ENCODE data around the gene ZBTB46. TPM values are rescaled to one million over a fixed set of nuclear protein-coding genes. Genes with fewer than 3 reads are reported as not detected.

Gene ZBTB46
- total RNA-seq, 1 experiment from 2014 or later = 10.7 TPM

- BruUV-seq (replicated peaks) = no TSS peak
- H3K9ac ChIP-seq (ENCODE audit: low read length) = no peak overlapping the region
- CTCF ChIA-PET = no interaction called here
- no peak for TF ChIP-seq EZH2phosphoT487 (IDR thresholded peaks at IDR 0.05; ENCODE audit: borderline replicate concordance)
- TF ChIP-seq, protein P1, sequence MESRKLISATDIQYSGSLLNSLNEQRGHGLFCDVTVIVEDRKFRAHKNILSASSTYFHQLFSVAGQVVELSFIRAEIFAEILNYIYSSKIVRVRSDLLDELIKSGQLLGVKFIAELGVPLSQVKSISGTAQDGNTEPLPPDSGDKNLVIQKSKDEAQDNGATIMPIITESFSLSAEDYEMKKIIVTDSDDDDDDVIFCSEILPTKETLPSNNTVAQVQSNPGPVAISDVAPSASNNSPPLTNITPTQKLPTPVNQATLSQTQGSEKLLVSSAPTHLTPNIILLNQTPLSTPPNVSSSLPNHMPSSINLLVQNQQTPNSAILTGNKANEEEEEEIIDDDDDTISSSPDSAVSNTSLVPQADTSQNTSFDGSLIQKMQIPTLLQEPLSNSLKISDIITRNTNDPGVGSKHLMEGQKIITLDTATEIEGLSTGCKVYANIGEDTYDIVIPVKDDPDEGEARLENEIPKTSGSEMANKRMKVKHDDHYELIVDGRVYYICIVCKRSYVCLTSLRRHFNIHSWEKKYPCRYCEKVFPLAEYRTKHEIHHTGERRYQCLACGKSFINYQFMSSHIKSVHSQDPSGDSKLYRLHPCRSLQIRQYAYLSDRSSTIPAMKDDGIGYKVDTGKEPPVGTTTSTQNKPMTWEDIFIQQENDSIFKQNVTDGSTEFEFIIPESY (IDR thresholded peaks at IDR 0.05; ENCODE audit: extremely low read depth, insufficient replicate concordance, low read length) = no peak
- no peak for TF ChIP-seq POLR2AphosphoS5 (IDR thresholded peaks at IDR 0.05; ENCODE audit: low read depth, low read length)
- TF ChIP-seq SP1 (IDR thresholded peaks at IDR 0.05; ENCODE audit: low read depth) = no peak
- no peak for TF ChIP-seq POLR2A (IDR thresholded peaks at IDR 0.05; ENCODE audit: borderline replicate concordance, extremely low read depth, insufficient read depth, insufficient read length)
- TF ChIP-seq, protein P2, sequence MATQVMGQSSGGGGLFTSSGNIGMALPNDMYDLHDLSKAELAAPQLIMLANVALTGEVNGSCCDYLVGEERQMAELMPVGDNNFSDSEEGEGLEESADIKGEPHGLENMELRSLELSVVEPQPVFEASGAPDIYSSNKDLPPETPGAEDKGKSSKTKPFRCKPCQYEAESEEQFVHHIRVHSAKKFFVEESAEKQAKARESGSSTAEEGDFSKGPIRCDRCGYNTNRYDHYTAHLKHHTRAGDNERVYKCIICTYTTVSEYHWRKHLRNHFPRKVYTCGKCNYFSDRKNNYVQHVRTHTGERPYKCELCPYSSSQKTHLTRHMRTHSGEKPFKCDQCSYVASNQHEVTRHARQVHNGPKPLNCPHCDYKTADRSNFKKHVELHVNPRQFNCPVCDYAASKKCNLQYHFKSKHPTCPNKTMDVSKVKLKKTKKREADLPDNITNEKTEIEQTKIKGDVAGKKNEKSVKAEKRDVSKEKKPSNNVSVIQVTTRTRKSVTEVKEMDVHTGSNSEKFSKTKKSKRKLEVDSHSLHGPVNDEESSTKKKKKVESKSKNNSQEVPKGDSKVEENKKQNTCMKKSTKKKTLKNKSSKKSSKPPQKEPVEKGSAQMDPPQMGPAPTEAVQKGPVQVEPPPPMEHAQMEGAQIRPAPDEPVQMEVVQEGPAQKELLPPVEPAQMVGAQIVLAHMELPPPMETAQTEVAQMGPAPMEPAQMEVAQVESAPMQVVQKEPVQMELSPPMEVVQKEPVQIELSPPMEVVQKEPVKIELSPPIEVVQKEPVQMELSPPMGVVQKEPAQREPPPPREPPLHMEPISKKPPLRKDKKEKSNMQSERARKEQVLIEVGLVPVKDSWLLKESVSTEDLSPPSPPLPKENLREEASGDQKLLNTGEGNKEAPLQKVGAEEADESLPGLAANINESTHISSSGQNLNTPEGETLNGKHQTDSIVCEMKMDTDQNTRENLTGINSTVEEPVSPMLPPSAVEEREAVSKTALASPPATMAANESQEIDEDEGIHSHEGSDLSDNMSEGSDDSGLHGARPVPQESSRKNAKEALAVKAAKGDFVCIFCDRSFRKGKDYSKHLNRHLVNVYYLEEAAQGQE (IDR thresholded peaks at IDR 0.05; ENCODE audit: low read depth) = no peak
- TF ChIP-seq JUND (IDR thresholded peaks at IDR 0.05) = no peak
- no peak for TF ChIP-seq YY1 (IDR thresholded peaks at IDR 0.05; ENCODE audit: extremely low read depth, insufficient replicate concordance, low read depth, low read length)
- no peak for TF ChIP-seq FOSL1 (IDR thresholded peaks at IDR 0.05; ENCODE audit: low read depth)
- no peak for TF ChIP-seq ZNF274 (IDR thresholded peaks at IDR 0.05; ENCODE audit: low read depth, low read length)
- TF ChIP-seq CTCF (IDR thresholded peaks at IDR 0.05 in 2 of 3, conservative IDR thresholded peaks at IDR 0.05 in 1 of 3; ENCODE audit: borderline replicate concordance in 1 of 3, insufficient read depth in 1 of 3, low read depth in 2 of 3, low read length in 2 of 3) = no peak
- no peak for TF ChIP-seq SIN3A (IDR thresholded peaks at IDR 0.05; ENCODE audit: low read depth)
- no peak for TF ChIP-seq CBX3 (IDR thresholded peaks at IDR 0.05; ENCODE audit: low read depth)
- TF ChIP-seq ZFX (IDR thresholded peaks at IDR 0.05) = no peak
- no peak for TF ChIP-seq CEBPB (IDR thresholded peaks at IDR 0.05; ENCODE audit: low read depth)
- no peak for TF ChIP-seq RAD21 (IDR thresholded peaks at IDR 0.05; ENCODE audit: low read depth)
- TF ChIP-seq SRF (IDR thresholded peaks at IDR 0.05; ENCODE audit: low read depth) = no peak
- RAD21 ChIA-PET (ENCODE audit: low non-redundant PET in 1 of 2, low total read pairs in 2 of 2, uncharacterized antibody in 2 of 2, unreplicated experiment in 2 of 2) = no interaction called here
- H2AFZ ChIP-seq (ENCODE audit: low read depth, low read length, poor library complexity, severe bottlenecking) = no peak overlapping the region
- H3K27ac ChIP-seq (ENCODE audit: low read depth, low read length) = peak overlapping the region; percentile 24; the same call in 1 of the 2 replicates
- ATAC-seq (no peak), DNase-seq (ENCODE audit: low read depth, low spot score) (no peak)
- H3K9me3 ChIP-seq (ENCODE audit: control insufficient read depth in 1 of 2, insufficient read depth in 1 of 2, low read depth in 1 of 2, low read length in 2 of 2) = no peaks in the 10 kb centered on the region
- no peaks in the 10 kb centered on the region for H3K9me2 ChIP-seq (ENCODE audit: insufficient read depth)
- no peaks in the 10 kb centered on the region for H3K27me3 ChIP-seq (ENCODE audit: insufficient read depth, low read length)
- no peak overlapping the region for H3K4me2 ChIP-seq (ENCODE audit: low read length)
- H3K36me3 ChIP-seq (ENCODE audit: control insufficient read depth in 1 of 2, insufficient read depth in 2 of 2, low read length in 2 of 2) = peaks cover 0 to 8% of the 10 kb centered on the region in 2 experiments; a peak in 1 of 4 replicates
- H3K79me2 ChIP-seq (ENCODE audit: insufficient read depth, low read length) = peaks cover 10% of the 10 kb centered on the region; the same call in 1 of the 2 replicates
- POLR2A ChIA-PET = no interaction called here
- H4K20me1 ChIP-seq (ENCODE audit: insufficient read depth) = no peaks in the 10 kb centered on the region
- intact Hi-C loops (cut with micrococcal nuclease) = no loop called here
- no peak overlapping the region for H3K4me3 ChIP-seq (replicated peaks in 1 of 2; ENCODE audit: low read depth in 1 of 2, low read length in 2 of 2)
- peaks cover 35 to 65% of the 10 kb centered on the region in 2 experiments for H3K4me1 ChIP-seq (ENCODE audit: control insufficient read depth in 1 of 2, insufficient read depth in 2 of 2, low read length in 2 of 2)
Observed at GRCh38 chr20:63693733-63694583, 137.1 kb downstream of the ZBTB46 start.

All from HCT116 (cell line).